Neural progenitor cell (in vitro differentiated cells): Measurements from ENCODE around the gene PDGFB. TPM values are rescaled to one million over a fixed set of nuclear protein-coding genes. Genes with fewer than 3 reads are reported as not detected.

Experiments
- DNase-seq: peaks from one replicate; pipeline ENCODE4 v3.0.0-alpha.2; 2016; ENCODE audit warnings: low spot score
- H2AFZ ChIP-seq: fragments of 200-600 bp; sonication (generic); replicated peaks from 2 replicates; pipeline ENCODE4 v1.6.1; 2016; ENCODE audit warnings: antibody characterized with exemption
- H3F3A ChIP-seq: fragments of 200-600 bp; sonication (generic); 2 replicates; pipeline ENCODE4 v1.6.1; 2016; ENCODE audit warnings: antibody characterized with exemption, low read depth
- H3K27ac ChIP-seq: fragments of 200-600 bp; sonication (generic); 2 replicates; pipeline ENCODE4 v1.5.1; 2016; ENCODE audit warnings: mild to moderate bottlenecking
- H3K27me3 ChIP-seq: fragments of 200-600 bp; sonication (generic); 2 replicates; pipeline ENCODE4 v1.6.1; 2016; ENCODE audit warnings: mild to moderate bottlenecking, moderate library complexity
- H3K36me3 ChIP-seq: fragments of 200-600 bp; sonication (generic); 2 replicates; pipeline ENCODE4 v1.5.1; 2016
- H3K4me1 ChIP-seq: fragments of 200-600 bp; sonication (generic); 2 replicates; pipeline ENCODE4 v1.6.1; 2016; ENCODE audit warnings: mixed run types
- H3K4me2 ChIP-seq: fragments of 200-600 bp; sonication (generic); 2 replicates; pipeline ENCODE4 v1.6.1; 2016
- H3K4me3 ChIP-seq: fragments of 200-600 bp; sonication (generic); 2 replicates; pipeline ENCODE4 v1.5.1; 2016
- H3K79me2 ChIP-seq: fragments of 200-600 bp; sonication (generic); 2 replicates; pipeline ENCODE4 v1.6.1; 2016; ENCODE audit warnings: low read depth
- H3K9ac ChIP-seq: fragments of 200-600 bp; sonication (generic); 2 replicates; pipeline ENCODE4 v1.6.1; 2016
- H3K9me3 ChIP-seq: fragments of 200-600 bp; sonication (generic); 2 replicates; pipeline ENCODE4 v1.5.1; 2016; ENCODE audit warnings: low read depth
- H4K20me1 ChIP-seq: fragments of 200-600 bp; sonication (generic); 2 replicates; pipeline ENCODE4 v1.6.1; 2016; ENCODE audit warnings: low read depth
- H3K27ac Mint-ChIP-seq: 3 replicates; pipeline ENCODE4 v1.8.0; 2021; ENCODE audit warnings: mixed read lengths
- H3K27me3 Mint-ChIP-seq: 2 replicates; pipeline ENCODE4 v1.8.0; 2022; ENCODE audit warnings: low read depth, mild to moderate bottlenecking, inconsistent platforms, moderate library complexity, mixed read lengths; ENCODE audit not compliant: insufficient read depth
- H3K36me3 Mint-ChIP-seq: 3 replicates; pipeline ENCODE4 v1.8.0; 2021; ENCODE audit warnings: mixed read lengths
- H3K4me1 Mint-ChIP-seq: 3 replicates; pipeline ENCODE4 v1.8.0; 2021; ENCODE audit warnings: mixed read lengths
- H3K4me3 Mint-ChIP-seq: 3 replicates; pipeline ENCODE4 v1.8.0; 2021; ENCODE audit warnings: mild to moderate bottlenecking, moderate library complexity, mixed read lengths
- H3K9me3 Mint-ChIP-seq: 3 replicates; pipeline ENCODE4 v1.8.0; 2020; ENCODE audit warnings: mixed read lengths
- CTCF ChIP-seq: fragments of 200-600 bp; sonication (generic); IDR thresholded peaks from 2 replicates; pipeline ENCODE4 v1.5.1; 2017; ENCODE audit warnings: antibody characterized with exemption, mild to moderate bottlenecking
- EZH2 ChIP-seq: fragments of 200-600 bp; sonication (generic); IDR thresholded peaks from 2 replicates; pipeline ENCODE4 v1.6.1; 2017; ENCODE audit warnings: antibody characterized with exemption, mild to moderate bottlenecking, moderate library complexity
- EZH2phosphoT487 ChIP-seq: fragments of 200-600 bp; sonication (generic); IDR thresholded peaks from 2 replicates; pipeline ENCODE4 v1.6.1; 2017; ENCODE audit warnings: antibody characterized with exemption
- total RNA-seq: library from RNA; depleted of rRNA; stranded (reverse); fragments of >200 nt; gene quantifications from 2 replicates; pipeline ENCODE4 v1.2.3, GENCODE V29; 2015; ENCODE audit warnings: low replicate concordance

PDGFB gene
- total RNA-seq, 1 donor from 2014 or later: 0.15 TPM

GRCh38 chr22:39188809-39189208 lies 56.0 kb downstream of the PDGFB start:
- peaks cover 2% of the 10 kb centered on the region for H3K36me3 Mint-ChIP-seq
- peaks cover 12% of the 10 kb centered on the region for H3K9me3 Mint-ChIP-seq
- Histone ChIP-seq H3K27ac (no peak overlapping the region), H3K9ac (no peak overlapping the region), H3K79me2 (no peaks in the 10 kb centered on the region), H3K27me3 (no peaks in the 10 kb centered on the region), H3K36me3 (no peaks in the 10 kb centered on the region), H3K4me3 (no peak overlapping the region), H3K4me1 (no peaks in the 10 kb centered on the region), H3K4me2 (no peak overlapping the region), H3K9me3 (no peaks in the 10 kb centered on the region), H2AFZ (no peak overlapping the region), H4K20me1 (no peaks in the 10 kb centered on the region), H3F3A (no peaks in the 10 kb centered on the region)
- no peak for TF ChIP-seq EZH2
- TF ChIP-seq CTCF: no peak
- no peak for TF ChIP-seq EZH2phosphoT487
- no peak overlapping the region for H3K4me3 Mint-ChIP-seq
- H3K27me3 Mint-ChIP-seq: peaks cover 11% of the 10 kb centered on the region
- peaks cover 24% of the 10 kb centered on the region for H3K4me1 Mint-ChIP-seq
- DNase-seq: no peak
- H3K27ac Mint-ChIP-seq: no peak overlapping the region

DNA sequence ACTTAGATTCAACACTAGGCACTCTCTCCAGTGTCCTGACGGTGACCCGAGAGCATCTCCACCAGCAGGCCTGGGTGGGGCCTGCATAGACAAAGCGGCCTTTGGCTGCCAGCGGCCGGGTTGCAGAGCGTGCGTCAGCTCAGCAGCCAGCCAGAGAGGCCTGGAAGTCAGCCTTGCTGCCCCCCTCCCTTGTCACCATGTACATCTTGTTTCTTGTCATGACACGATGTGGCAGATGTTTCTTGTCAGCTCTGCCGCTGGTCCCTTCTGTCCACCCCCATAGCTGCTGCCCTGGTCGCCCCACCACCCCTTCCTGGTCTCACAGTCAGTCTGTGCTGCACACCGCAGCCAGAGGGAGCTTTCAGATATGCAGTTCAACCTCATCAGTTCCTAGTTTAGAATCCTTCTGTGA lies 59.2 kb downstream of the PDGFB start:
- H3K4me1 Mint-ChIP-seq: peaks cover 31% of the 10 kb centered on the region
- H3K36me3 Mint-ChIP-seq: peaks cover 2% of the 10 kb centered on the region
- peak overlapping the region; percentile 95 for H3K27ac Mint-ChIP-seq
- Histone ChIP-seq H3K79me2 (no peaks in the 10 kb centered on the region), H3K36me3 (no peaks in the 10 kb centered on the region), H3K4me2 (no peak overlapping the region), H3K27ac (no peak overlapping the region), H3K4me3 (no peak overlapping the region), H3K9ac (no peak overlapping the region), H2AFZ (no peak overlapping the region), H3K27me3 (no peaks in the 10 kb centered on the region), H3F3A (no peaks in the 10 kb centered on the region), H4K20me1 (no peaks in the 10 kb centered on the region), H3K4me1 (peaks cover 5% of the 10 kb centered on the region), H3K9me3 (no peaks in the 10 kb centered on the region)
- peaks cover 15% of the 10 kb centered on the region for H3K9me3 Mint-ChIP-seq
- DNase-seq: no peak
- no peak overlapping the region for H3K4me3 Mint-ChIP-seq
- no peak for TF ChIP-seq EZH2phosphoT487
- no peak for TF ChIP-seq EZH2
- no peak for TF ChIP-seq CTCF
- peaks cover 16% of the 10 kb centered on the region for H3K27me3 Mint-ChIP-seq

GRCh38 chr22:39184586-39185577 lies 59.9 kb downstream of the PDGFB start:
- Histone ChIP-seq H3K36me3 (no peaks in the 10 kb centered on the region), H3K9ac (no peak overlapping the region), H2AFZ (no peak overlapping the region), H3K27me3 (no peaks in the 10 kb centered on the region), H3K9me3 (no peaks in the 10 kb centered on the region), H3K4me3 (no peak overlapping the region), H3K4me2 (no peak overlapping the region), H3K27ac (no peak overlapping the region), H4K20me1 (no peaks in the 10 kb centered on the region), H3K79me2 (no peaks in the 10 kb centered on the region), H3F3A (peaks cover 4% of the 10 kb centered on the region), H3K4me1 (peaks cover 5% of the 10 kb centered on the region)
- no peak for TF ChIP-seq EZH2phosphoT487
- no peak for TF ChIP-seq EZH2
- TF ChIP-seq CTCF: no peak
- peaks cover 15% of the 10 kb centered on the region for H3K9me3 Mint-ChIP-seq
- peaks cover 19% of the 10 kb centered on the region for H3K27me3 Mint-ChIP-seq
- H3K4me3 Mint-ChIP-seq: peak overlapping the region; percentile 33
- peak overlapping the region; percentile 95 for H3K27ac Mint-ChIP-seq
- H3K4me1 Mint-ChIP-seq: peaks cover 34% of the 10 kb centered on the region
- DNase-seq: no peak
- peaks cover 2% of the 10 kb centered on the region for H3K36me3 Mint-ChIP-seq
